SK-N-SH treated with all-trans-retinoic acid at 6 μM for 48 hours (cell line): ENCODE results near the gene HDGFL2.

Experiments used
- CREB5 ChIP-seq: fragments of 250-450 bp; sonication (Bioruptor Pico); IDR thresholded peaks from 2 replicates; pipeline ENCODE4 v1.5.1; 2020; ENCODE audit warnings: low read depth, mild to moderate bottlenecking, moderate library complexity
- ESRRG ChIP-seq: fragments of 250-450 bp; sonication (Bioruptor Pico); IDR thresholded peaks from 2 replicates; pipeline ENCODE4 v1.6.1; 2021; ENCODE audit warnings: mild to moderate bottlenecking
- GLIS3 ChIP-seq: fragments of 250-450 bp; sonication (Bioruptor Pico); IDR thresholded peaks from 2 replicates; pipeline ENCODE4 v1.5.0; 2020; ENCODE audit warnings: mild to moderate bottlenecking, moderate library complexity
- PATZ1 ChIP-seq: fragments of 250-450 bp; sonication (Bioruptor Pico); IDR thresholded peaks from 2 replicates; pipeline ENCODE4 v1.8.0; 2020; ENCODE audit warnings: mild to moderate bottlenecking, moderate library complexity, borderline replicate concordance
- RARB ChIP-seq: fragments of 250-450 bp; sonication (Bioruptor Pico); IDR thresholded peaks from 2 replicates; pipeline ENCODE4 v1.8.0; 2021; ENCODE audit warnings: mild to moderate bottlenecking, moderate library complexity
- ZFP3 ChIP-seq: fragments of 250-450 bp; sonication (Bioruptor Pico); IDR thresholded peaks from 2 replicates; pipeline ENCODE4 v1.5.0; 2020; ENCODE audit warnings: mild to moderate bottlenecking, moderate library complexity
- ZNF565 ChIP-seq: fragments of 450-650 bp; formaldehyde crosslinking; conservative IDR thresholded peaks from 2 replicates; pipeline ENCODE4 v1.5.0; 2020; ENCODE audit warnings: low read depth, mild to moderate bottlenecking, moderate library complexity
- ZNF8 ChIP-seq: fragments of 450-650 bp; formaldehyde crosslinking; IDR thresholded peaks from 2 replicates; pipeline ENCODE4 v1.5.0; 2020; ENCODE audit warnings: mild to moderate bottlenecking, moderate library complexity
- TF ChIP-seq, protein P1 (sequence below): fragments of 250-450 bp; sonication (Bioruptor Pico); IDR thresholded peaks from 2 replicates; pipeline ENCODE4 v1.8.0; 2021; ENCODE audit warnings: low read depth, mild to moderate bottlenecking, moderate library complexity, borderline replicate concordance

DNA sequence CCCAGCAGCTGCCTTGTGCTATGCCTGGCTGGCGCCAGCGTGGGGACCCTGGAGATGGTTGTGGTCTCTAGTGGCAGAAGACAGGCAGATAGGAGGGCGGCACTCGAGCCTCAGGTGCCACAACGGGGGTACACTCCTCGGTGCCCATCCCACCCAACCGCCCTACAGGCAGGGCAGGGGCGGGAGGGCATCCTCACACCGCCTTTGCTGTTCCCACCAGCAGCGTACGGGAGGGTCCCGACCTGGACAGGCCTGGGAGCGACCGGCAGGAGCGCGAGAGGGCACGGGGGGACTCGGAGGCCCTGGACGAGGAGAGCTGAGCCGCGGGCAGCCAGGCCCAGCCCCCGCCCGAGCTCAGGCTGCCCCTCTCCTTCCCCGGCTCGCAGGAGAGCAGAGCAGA is 29.6 kb downstream of the HDGFL2 start:
- TF ChIP-seq ZNF8 (CRISPR knock-in tag) (no peak), ZFP3 (CRISPR knock-in tag) (no peak), ZNF565 (CRISPR knock-in tag) (no peak), PATZ1 (no peak), GLIS3 (CRISPR knock-in tag) (no peak), ESRRG (no peak), RARB (no peak), CREB5 (CRISPR knock-in tag) (no peak)
- TF ChIP-seq, protein P1, sequence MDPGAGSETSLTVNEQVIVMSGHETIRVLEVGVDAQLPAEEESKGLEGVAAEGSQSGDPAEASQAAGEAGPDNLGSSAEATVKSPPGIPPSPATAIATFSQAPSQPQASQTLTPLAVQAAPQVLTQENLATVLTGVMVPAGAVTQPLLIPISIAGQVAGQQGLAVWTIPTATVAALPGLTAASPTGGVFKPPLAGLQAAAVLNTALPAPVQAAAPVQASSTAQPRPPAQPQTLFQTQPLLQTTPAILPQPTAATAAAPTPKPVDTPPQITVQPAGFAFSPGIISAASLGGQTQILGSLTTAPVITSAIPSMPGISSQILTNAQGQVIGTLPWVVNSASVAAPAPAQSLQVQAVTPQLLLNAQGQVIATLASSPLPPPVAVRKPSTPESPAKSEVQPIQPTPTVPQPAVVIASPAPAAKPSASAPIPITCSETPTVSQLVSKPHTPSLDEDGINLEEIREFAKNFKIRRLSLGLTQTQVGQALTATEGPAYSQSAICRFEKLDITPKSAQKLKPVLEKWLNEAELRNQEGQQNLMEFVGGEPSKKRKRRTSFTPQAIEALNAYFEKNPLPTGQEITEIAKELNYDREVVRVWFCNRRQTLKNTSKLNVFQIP = no peak
